HepG2 (cell line): ENCODE measurements around the gene PDE2A. TPM values are rescaled to one million over a fixed set of nuclear protein-coding genes. Genes with fewer than 3 reads are reported as not detected.

Source experiments
- ATAC-seq: fragments of 200-7000 bp; cut with Tn5 transposase; 3 replicates; pipeline ENCODE4 v1.9.1; 2020; ENCODE audit warnings: mild to moderate bottlenecking, moderate library complexity
- BruUV-seq: library from RNA; stranded (reverse); fragments of 400-500 nt; replicated peaks from 2 replicates; lab custom pipeline; 2021; lab: Mats Ljungman, UMichigan
- CTCF ChIA-PET: fragments of 300-600 bp; formaldehyde crosslinking; extraction: SDS; loops from one replicate; lab custom pipeline; 2021; ENCODE audit warnings: low total read pairs, inconsistent platforms, low intra/inter-chr PET ratio; lab: Yijun Ruan, JAX
- POLR2A ChIA-PET: fragments of 350-600 bp; sonication (Branson Sonifier 250); formaldehyde crosslinking; loops from one replicate; lab custom pipeline; 2020; ENCODE audit warnings: antibody characterized with exemption, inconsistent platforms; lab: Yijun Ruan, JAX
- DNase-seq: peaks from one replicate; pipeline ENCODE4 v3.0.0-alpha.2; 2015; ENCODE audit warnings: low spot score
- FAIRE-seq: peaks from 3 replicates; lab custom pipeline; 2011; peaks lifted over from hg19 to GRCh38; lab: Jason Lieb, UNC
- H2AFZ ChIP-seq: one replicate; pipeline ENCODE4 v1.6.1; 2011; ENCODE audit warnings: low read length, inconsistent platforms
- H3K27ac ChIP-seq: fragments of 300-600 bp; 3 replicates; pipeline ENCODE4 v1.8.0; 2011; ENCODE audit warnings: mixed run types, mild to moderate bottlenecking, mixed read lengths, low read length, inconsistent platforms; ENCODE audit not compliant: insufficient read depth; ENCODE audit errors: extremely low read length
- H3K27me3 ChIP-seq, 2 experiments: fragments of 200-600 bp in 1 of 2; 2 replicates in 1 of 2; 3 replicates in 1 of 2; pipeline versions ENCODE4 v1.6.0 to v1.8.0; 2011; ENCODE audit warnings: low read length in 2 of 2, mild to moderate bottlenecking in 2 of 2, moderate library complexity in 2 of 2, inconsistent platforms in 1 of 2; ENCODE audit not compliant: insufficient read depth in 2 of 2, control insufficient read depth in 1 of 2
- H3K36me3 ChIP-seq, 2 experiments: fragments of 200-600 bp in 1 of 2; replicated peaks in 1 of 2; 2 replicates in 1 of 2; 3 replicates in 1 of 2; pipeline versions ENCODE4 v1.5.1 to v1.8.0; 2011; ENCODE audit warnings: low read length in 2 of 2, inconsistent platforms in 1 of 2; ENCODE audit not compliant: insufficient read depth in 2 of 2, control insufficient read depth in 1 of 2
- H3K4me1 ChIP-seq: 2 replicates; pipeline ENCODE4 v1.5.1; 2012; ENCODE audit warnings: low read length, inconsistent platforms; ENCODE audit not compliant: insufficient read depth
- H3K4me2 ChIP-seq: 2 replicates; pipeline ENCODE4 v1.6.0; 2011; ENCODE audit warnings: low read depth, low read length, inconsistent platforms
- H3K4me3 ChIP-seq, 3 experiments: fragments of 200-600 bp in 1 of 3; sonication (generic), shearing (Covaris generic) in 1 of 3; replicated peaks in 1 of 3; 2 replicates each; pipeline ENCODE4 v1.5.1; 2011 to 2016; ENCODE audit warnings: low read length in 3 of 3, inconsistent platforms in 2 of 3, low read depth in 2 of 3, mild to moderate bottlenecking in 2 of 3, control low read depth in 1 of 3, mixed read lengths in 1 of 3; ENCODE audit not compliant: insufficient read depth in 1 of 3
- H3K79me2 ChIP-seq: one replicate; pipeline ENCODE4 v1.6.1; 2011; ENCODE audit warnings: low read length, inconsistent platforms; ENCODE audit not compliant: insufficient read depth
- H3K9ac ChIP-seq: 2 replicates; pipeline ENCODE4 v1.6.0; 2011; ENCODE audit warnings: mild to moderate bottlenecking, low read depth, low read length, inconsistent platforms; ENCODE audit not compliant: insufficient read depth
- H3K9me3 ChIP-seq: 2 replicates; pipeline ENCODE4 v1.5.1; 2012; ENCODE audit warnings: mild to moderate bottlenecking, low read length
- H4K20me1 ChIP-seq: 2 replicates; pipeline ENCODE4 v1.6.0; 2011; ENCODE audit warnings: inconsistent platforms, mild to moderate bottlenecking, low read length, moderate library complexity; ENCODE audit not compliant: insufficient read depth
- ASH2L ChIP-seq: fragments of 300-600, 200-600 bp; sonication (generic); IDR thresholded peaks from 2 replicates; pipeline ENCODE4 v1.7.0; 2017; ENCODE audit warnings: low read depth, mild to moderate bottlenecking, moderate library complexity, mixed read lengths, low read length; ENCODE audit not compliant: insufficient read length
- CENPBD1 ChIP-seq: sonication (generic); formaldehyde crosslinking; IDR thresholded peaks from 2 replicates; pipeline ENCODE4 v1.8.0; 2022; ENCODE audit warnings: missing genetic modification reagents, low read depth, mild to moderate bottlenecking, borderline replicate concordance
- FOXA1 ChIP-seq, 2 experiments: fragments of 450-650 bp in 1 of 2; sonication (generic) in 1 of 2; formaldehyde crosslinking in 1 of 2; IDR thresholded peaks; 2 replicates each; pipeline versions ENCODE4 v1.4.0 to v1.6.1; 2016 to 2020; ENCODE audit warnings: missing genetic modification reagents in 1 of 2
- KDM1A ChIP-seq: IDR thresholded peaks from 2 replicates; pipeline ENCODE4 v1.6.1; 2016; ENCODE audit warnings: missing compliant biosample characterization
- KLF16 ChIP-seq, 2 experiments: sonication (generic) in 1 of 2; formaldehyde crosslinking in 1 of 2; IDR thresholded peaks; 2 replicates each; pipeline versions ENCODE4 v1.6.1 to v1.8.0; 2016 to 2023; ENCODE audit warnings: missing genetic modification reagents in 2 of 2, missing compliant biosample characterization in 1 of 2
- MNT ChIP-seq: fragments of 450-650 bp; IDR thresholded peaks from 2 replicates; pipeline ENCODE4 v1.6.1; 2016
- PAXIP1 ChIP-seq: sonication (generic); formaldehyde crosslinking; conservative IDR thresholded peaks from 2 replicates; pipeline ENCODE4 v1.4.0; 2020; ENCODE audit warnings: mild to moderate bottlenecking, missing genetic modification reagents, moderate library complexity
- PHF8 ChIP-seq: sonication (generic); formaldehyde crosslinking; IDR thresholded peaks from 2 replicates; pipeline ENCODE4 v1.5.0; 2020; ENCODE audit warnings: missing genetic modification reagents
- SIX1 ChIP-seq: sonication (generic); formaldehyde crosslinking; IDR thresholded peaks from 2 replicates; pipeline ENCODE4 v1.4.0; 2020; ENCODE audit warnings: missing genetic modification reagents, borderline replicate concordance
- TCF7L2 ChIP-seq: IDR thresholded peaks from 2 replicates; pipeline ENCODE4 v1.6.1; 2011; ENCODE audit warnings: mild to moderate bottlenecking, low read depth, low read length, moderate library complexity
- THAP11 ChIP-seq: IDR thresholded peaks from 2 replicates; pipeline ENCODE4 v1.6.1; 2016; ENCODE audit warnings: missing biosample characterization, missing genetic modification reagents
- THAP7 ChIP-seq: sonication (generic); formaldehyde crosslinking; IDR thresholded peaks from 2 replicates; pipeline ENCODE4 v1.8.1; 2023; ENCODE audit warnings: mild to moderate bottlenecking, missing genetic modification reagents
- ZNF10 ChIP-seq: sonication (generic); formaldehyde crosslinking; IDR thresholded peaks from 2 replicates; pipeline ENCODE4 v1.4.0; 2020; ENCODE audit warnings: mild to moderate bottlenecking, low read depth, missing genetic modification reagents, borderline replicate concordance
- ZNF205 ChIP-seq: IDR thresholded peaks from 2 replicates; pipeline ENCODE4 v1.6.1; 2018; ENCODE audit warnings: missing biosample characterization, missing genetic modification reagents
- ZNF280B ChIP-seq: sonication (generic); formaldehyde crosslinking; IDR thresholded peaks from 2 replicates; pipeline ENCODE4 v1.5.0; 2020; ENCODE audit warnings: missing genetic modification reagents, mild to moderate bottlenecking, borderline replicate concordance
- ZNF446 ChIP-seq: sonication (generic); formaldehyde crosslinking; IDR thresholded peaks from 2 replicates; pipeline ENCODE4 v1.5.0; 2020; ENCODE audit warnings: mild to moderate bottlenecking, missing genetic modification reagents
- WGBS: methylation state at CpG from one replicate; pipeline ENCODE4 v1.1.6; 2017; ENCODE audit warnings: low lambda C conversion rate; 5-methylcytosine and 5-hydroxymethylcytosine counted together
- in situ Hi-C: cut with HindIII; loops from 2 replicates; pipeline ENCODE4 v1.10.0; 2017; ENCODE audit warnings: low pct_unique_long_range_greater_than_20kb; ENCODE audit not compliant: extremely low pct_ligation_motif_present
- intact Hi-C: fragments of 100-400 bp; cut with micrococcal nuclease; formaldehyde crosslinking; loops from one replicate; pipeline ENCODE4 v1.10.0; 2022; ENCODE audit not compliant: unreplicated experiment
- polyA plus RNA-seq, 8 experiments: library from polyadenylated mRNA; depleted of rRNA in 3 of 8; stranded (reverse) in 7 of 8; unstranded in 1 of 8; fragments of >200 nt; fragmentation: Illumina TruSeq in 4 of 8; extraction: Trizol in 4 of 8; gene quantifications; 2 replicates each; pipeline versions ENCODE4 v1.2.1 to v1.2.3, GENCODE V29; 2011 to 2016; ENCODE audit warnings: low read depth in 4 of 8, missing spikeins in 1 of 8, mixed read lengths in 1 of 8; ENCODE audit not compliant: insufficient read depth in 1 of 8
- total RNA-seq, 5 experiments: library from RNA; depleted of rRNA; stranded (reverse); fragments of >200 nt; fragmentation: Illumina TruSeq; extraction: Trizol; gene quantifications; 2 replicates each; pipeline ENCODE4 v1.2.3, GENCODE V29; 2016; ENCODE audit warnings: low read depth in 1 of 5

PDE2A gene
- total and polyA plus RNA-seq, 2 of the 13 experiments (the other 11 are each of a cell fraction or from before 2014, with no cell fraction given), result 3.1 TPM; not detected in 1

DNA sequence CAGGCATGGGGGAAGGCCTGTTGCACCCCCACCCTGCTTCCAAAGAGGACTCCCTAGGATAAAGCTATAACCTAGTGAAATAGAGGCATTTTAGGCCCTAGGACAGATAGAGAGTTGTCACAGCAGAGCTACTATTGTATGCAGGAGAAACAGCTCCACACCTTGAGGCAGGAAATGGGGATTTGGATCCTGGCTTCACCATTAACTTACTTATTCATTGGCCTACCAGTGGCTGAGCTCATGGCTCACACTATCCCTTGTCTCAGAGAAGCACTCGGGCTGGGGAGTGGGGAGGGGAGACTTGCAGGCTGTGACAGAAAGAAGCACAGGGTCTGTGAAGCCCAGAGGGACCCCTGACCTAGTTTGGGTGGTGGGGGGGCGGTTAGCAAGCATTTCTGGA is 999 bp upstream of the PDE2A start:
- no peak for DNase-seq
- intact Hi-C loops (no loop called here), in situ Hi-C loops (no loop called here)
- Histone ChIP-seq H3K79me2 (no peaks in the 10 kb centered on the region), H3K36me3 (no peaks in the 10 kb centered on the region), H3K9ac (no peak overlapping the region), H3K27me3 (peaks cover 2 to 44% of the 10 kb centered on the region in 2 experiments; a peak in 4 of 5 replicates), H4K20me1 (peaks cover 12% of the 10 kb centered on the region; the same call in 1 of the 2 replicates), H3K27ac (no peak overlapping the region), H3K4me3 (no peak overlapping the region), H3K9me3 (no peaks in the 10 kb centered on the region), H3K4me2 (no peak overlapping the region), H3K4me1 (no peaks in the 10 kb centered on the region), H2AFZ (no peak overlapping the region)
- ChIA-PET POLR2A (no interaction called here), CTCF (no interaction called here)
- 0% methylated on average over 2 of the region's 2 CpGs for WGBS
- no TSS peak for BruUV-seq
- no peak; the same call in 2 of the 3 replicates for ATAC-seq
- FAIRE-seq, result no peak
- TF ChIP-seq KLF16 (CRISPR knock-in tag; IDR thresholded peaks at IDR 0.05) (no peak), THAP11 (CRISPR knock-in tag) (no peak), ASH2L (no peak), ZNF205 (CRISPR knock-in tag) (no peak), ZNF10 (no peak), MNT (no peak), ZNF280B (CRISPR knock-in tag) (no peak), THAP7 (CRISPR knock-in tag) (no peak), PHF8 (CRISPR knock-in tag) (no peak), TCF7L2 (no peak), PAXIP1 (no peak), SIX1 (CRISPR knock-in tag) (no peak), CENPBD1 (no peak), ZNF446 (no peak), FOXA1 (IDR thresholded peaks at IDR 0.05) (no peak), FOXA1 (CRISPR knock-in tag; IDR thresholded peaks at IDR 0.05) (no peak), KDM1A (CRISPR knock-in tag) (no peak)
